Chondrocyte (in vitro differentiated cells): Measurements from ENCODE around the gene A3GALT2. TPM values are rescaled to one million over a fixed set of nuclear protein-coding genes. Genes with fewer than 3 reads are reported as not detected.
A peak's percentile ranks its signal among the peaks of the same experiment; 100 is the strongest.

ENCODE experiments used
- DNase-seq: peaks from one replicate; pipeline ENCODE4 v3.0.0; 2021; ENCODE audit warnings: mixed read lengths, low spot score
- H3K27ac Mint-ChIP-seq: one replicate; pipeline ENCODE4 v1.8.0; 2021; ENCODE audit warnings: mild to moderate bottlenecking, moderate library complexity, mixed read lengths; ENCODE audit not compliant: unreplicated experiment
- H3K27me3 Mint-ChIP-seq: 2 replicates; pipeline ENCODE4 v1.8.0; 2021; ENCODE audit warnings: low read depth, mixed read lengths
- H3K36me3 Mint-ChIP-seq: 2 replicates; pipeline ENCODE4 v1.8.0; 2021; ENCODE audit warnings: low read depth, mixed read lengths
- H3K4me1 Mint-ChIP-seq: 2 replicates; pipeline ENCODE4 v1.8.0; 2021; ENCODE audit warnings: low read depth, mild to moderate bottlenecking, mixed read lengths
- H3K4me3 Mint-ChIP-seq: one replicate; pipeline ENCODE4 v1.8.0; 2021; ENCODE audit warnings: mild to moderate bottlenecking, moderate library complexity, mixed read lengths; ENCODE audit not compliant: unreplicated experiment
- H3K9me3 Mint-ChIP-seq: 2 replicates; pipeline ENCODE4 v1.8.0; 2021; ENCODE audit warnings: low read depth, mixed read lengths
- total RNA-seq: library from RNA; stranded (reverse); gene quantifications from 3 replicates; pipeline ENCODE4 v1.2.1, GENCODE V29; 2021
- TF ChIP-seq, protein P1 (sequence below): fragments of 200-600 bp; sonication (generic); IDR thresholded peaks from 2 replicates; pipeline ENCODE4 v1.5.0; 2021; ENCODE audit warnings: antibody characterized with exemption, mild to moderate bottlenecking, moderate library complexity

The A3GALT2 gene
- total RNA-seq, 1 donor from 2014 or later, result 0.27 TPM

DNA sequence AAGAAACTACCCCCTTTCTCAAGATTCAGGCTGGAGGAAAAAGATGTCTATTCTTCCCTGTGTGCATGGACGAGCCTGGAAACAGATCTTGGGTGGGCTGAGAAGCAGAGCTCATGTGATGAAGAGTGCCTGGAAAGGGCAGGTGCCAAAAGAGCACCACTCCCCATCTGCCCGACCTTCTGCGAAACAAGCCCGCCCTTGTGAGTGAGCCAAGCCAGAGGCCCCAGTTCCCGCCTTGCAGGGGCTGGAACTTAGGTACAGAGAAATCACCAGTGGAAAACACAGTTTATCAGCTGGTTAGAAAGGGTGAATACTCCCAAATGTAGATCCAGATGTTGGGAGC lies 26.7 kb upstream of the A3GALT2 start:
- no peaks in the 10 kb centered on the region for H3K9me3 Mint-ChIP-seq
- TF ChIP-seq, protein P1, sequence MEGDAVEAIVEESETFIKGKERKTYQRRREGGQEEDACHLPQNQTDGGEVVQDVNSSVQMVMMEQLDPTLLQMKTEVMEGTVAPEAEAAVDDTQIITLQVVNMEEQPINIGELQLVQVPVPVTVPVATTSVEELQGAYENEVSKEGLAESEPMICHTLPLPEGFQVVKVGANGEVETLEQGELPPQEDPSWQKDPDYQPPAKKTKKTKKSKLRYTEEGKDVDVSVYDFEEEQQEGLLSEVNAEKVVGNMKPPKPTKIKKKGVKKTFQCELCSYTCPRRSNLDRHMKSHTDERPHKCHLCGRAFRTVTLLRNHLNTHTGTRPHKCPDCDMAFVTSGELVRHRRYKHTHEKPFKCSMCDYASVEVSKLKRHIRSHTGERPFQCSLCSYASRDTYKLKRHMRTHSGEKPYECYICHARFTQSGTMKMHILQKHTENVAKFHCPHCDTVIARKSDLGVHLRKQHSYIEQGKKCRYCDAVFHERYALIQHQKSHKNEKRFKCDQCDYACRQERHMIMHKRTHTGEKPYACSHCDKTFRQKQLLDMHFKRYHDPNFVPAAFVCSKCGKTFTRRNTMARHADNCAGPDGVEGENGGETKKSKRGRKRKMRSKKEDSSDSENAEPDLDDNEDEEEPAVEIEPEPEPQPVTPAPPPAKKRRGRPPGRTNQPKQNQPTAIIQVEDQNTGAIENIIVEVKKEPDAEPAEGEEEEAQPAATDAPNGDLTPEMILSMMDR, result no peak
- H3K4me1 Mint-ChIP-seq, result peaks cover 69% of the 10 kb centered on the region

DNA sequence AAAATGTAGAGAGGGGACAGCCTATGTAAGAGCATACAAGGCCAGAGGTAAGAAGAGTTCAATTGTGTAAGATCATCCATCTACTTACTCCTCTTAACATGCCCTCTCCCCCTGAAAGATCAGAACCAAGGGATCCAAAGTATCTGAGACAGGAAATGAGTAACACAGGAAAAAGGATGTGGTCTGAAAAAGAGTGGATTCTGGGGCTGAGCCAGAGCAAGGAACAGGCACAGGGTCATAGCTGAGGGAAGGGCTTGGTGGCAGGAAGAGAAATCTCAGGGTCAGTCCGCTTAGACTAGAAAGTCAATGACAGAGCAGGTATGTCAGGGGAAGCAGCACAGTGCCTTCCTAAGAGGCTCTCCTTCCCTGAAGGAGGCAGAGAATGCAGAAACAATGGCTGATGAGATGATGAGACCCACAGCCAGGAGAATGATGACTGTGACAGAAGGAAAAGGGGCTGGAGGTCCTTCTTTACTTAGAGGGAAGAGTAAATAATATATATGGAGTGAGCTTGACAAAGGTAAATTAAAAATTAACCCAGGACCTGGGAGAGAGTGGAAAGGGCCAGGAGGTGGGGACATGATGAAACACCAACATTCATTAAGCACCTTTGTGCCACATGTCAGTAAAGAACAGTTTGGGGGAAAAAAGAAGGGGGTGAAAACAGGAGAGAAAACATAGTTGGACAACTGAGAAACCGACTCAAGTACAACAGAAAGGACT lies 26.2 kb upstream of the A3GALT2 start:
- TF ChIP-seq, protein P1, result no peak
- Mint-ChIP-seq H3K27me3 (no peaks in the 10 kb centered on the region), H3K4me3 (peak overlapping the region; percentile 85), H3K9me3 (no peaks in the 10 kb centered on the region), H3K36me3 (peaks cover 3% of the 10 kb centered on the region), H3K4me1 (peaks cover 74% of the 10 kb centered on the region), H3K27ac (peak overlapping the region; percentile 94)
- DNase-seq, result no peak

More for the DNA sequence above, 26.7 kb upstream of the A3GALT2 start:
- H3K27me3 Mint-ChIP-seq, result no peaks in the 10 kb centered on the region
- H3K4me3 Mint-ChIP-seq, result peak overlapping the region; percentile 85
- peak overlapping the region; percentile 94 for H3K27ac Mint-ChIP-seq
- DNase-seq, result no peak
- peaks cover under 1% of the 10 kb centered on the region for H3K36me3 Mint-ChIP-seq

DNA sequence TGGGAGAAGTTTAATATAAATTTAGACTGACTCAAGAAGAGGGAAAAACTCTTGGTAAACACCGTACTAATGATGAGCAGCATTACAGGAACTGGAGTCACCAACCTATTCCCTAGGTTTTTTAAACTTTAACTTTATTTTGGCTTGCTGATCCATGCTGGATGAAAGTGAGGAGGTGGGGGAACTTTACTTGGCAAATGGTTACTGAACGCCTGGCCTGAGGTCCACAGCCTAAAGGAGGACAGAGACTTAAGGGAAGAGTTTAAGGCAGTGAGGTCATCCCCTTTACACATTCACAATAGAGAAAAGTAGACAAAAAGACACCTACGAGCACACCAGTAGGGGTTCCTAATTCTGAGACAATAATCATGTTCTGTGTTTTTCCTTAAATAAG lies 25.6 kb upstream of the A3GALT2 start:
- Mint-ChIP-seq H3K9me3 (no peaks in the 10 kb centered on the region), H3K27ac (peak overlapping the region; percentile 94), H3K27me3 (no peaks in the 10 kb centered on the region), H3K36me3 (peaks cover 3% of the 10 kb centered on the region), H3K4me1 (peaks cover 79% of the 10 kb centered on the region), H3K4me3 (peak overlapping the region; percentile 85)
- DNase-seq, result no peak
- TF ChIP-seq, protein P1, result peak; percentile 4

DNA sequence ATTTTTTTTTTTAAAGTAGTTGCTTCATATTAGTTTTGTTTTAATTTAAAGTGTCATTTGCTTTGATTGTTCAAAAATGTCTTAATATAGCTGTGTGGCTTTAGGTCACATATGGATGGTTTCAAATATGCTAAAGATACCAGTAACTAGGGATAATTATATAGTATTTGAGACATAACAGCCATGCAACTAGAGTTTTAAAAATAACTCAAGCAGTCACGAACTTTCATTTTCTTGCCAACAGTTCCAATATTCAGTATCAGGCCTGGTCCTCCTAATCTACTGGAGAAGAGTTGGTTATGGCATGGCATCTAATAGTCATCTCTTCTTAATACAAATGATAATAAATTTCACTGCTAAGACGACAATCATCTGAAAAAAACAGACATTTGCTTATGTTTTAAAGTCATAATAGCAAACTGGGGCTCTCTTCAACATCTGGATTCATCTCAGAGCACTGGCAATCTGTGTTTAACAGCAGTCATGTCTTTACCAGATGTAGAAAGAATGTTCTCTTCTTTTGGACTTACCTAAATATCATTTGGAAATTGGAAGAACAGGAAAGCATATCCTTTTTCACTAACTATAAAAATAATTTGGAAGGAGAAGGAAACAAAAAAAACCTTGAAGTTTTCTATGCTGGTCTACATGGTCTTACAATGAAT lies 24.1 kb upstream of the A3GALT2 start:
- Mint-ChIP-seq H3K9me3 (no peaks in the 10 kb centered on the region), H3K36me3 (peaks cover 9% of the 10 kb centered on the region), H3K27ac (peak overlapping the region; percentile 94), H3K4me1 (peaks cover 85% of the 10 kb centered on the region), H3K27me3 (no peaks in the 10 kb centered on the region), H3K4me3 (peak overlapping the region; percentile 4)
- no peak for DNase-seq
- TF ChIP-seq, protein P1, result no peak

DNA sequence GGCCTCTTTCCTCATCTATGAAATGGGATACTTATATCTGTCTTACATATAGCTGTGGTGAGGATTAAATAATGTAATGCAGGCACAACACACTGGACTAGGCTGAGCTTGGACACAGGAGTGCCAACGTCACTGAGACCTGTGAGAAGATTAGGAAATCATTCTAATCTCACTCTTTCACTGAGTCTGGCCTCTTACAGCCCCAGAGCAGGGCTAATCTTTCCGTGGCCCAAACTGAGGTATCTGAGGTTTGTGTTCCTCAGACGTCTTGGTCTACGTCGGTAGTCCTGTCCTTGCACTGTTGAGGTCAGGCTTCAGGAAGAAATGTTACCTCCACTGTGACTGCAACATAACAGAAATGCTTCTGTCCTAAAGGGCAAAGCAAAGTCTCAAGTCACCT lies 22.6 kb upstream of the A3GALT2 start:
- TF ChIP-seq, protein P1, result no peak
- H3K9me3 Mint-ChIP-seq, result no peaks in the 10 kb centered on the region
- H3K27ac Mint-ChIP-seq, result peak overlapping the region; percentile 94
- DNase-seq, result no peak
- H3K27me3 Mint-ChIP-seq, result no peaks in the 10 kb centered on the region
- H3K4me1 Mint-ChIP-seq, result peaks cover 98% of the 10 kb centered on the region
- H3K36me3 Mint-ChIP-seq, result peaks cover 9% of the 10 kb centered on the region
- no peak overlapping the region for H3K4me3 Mint-ChIP-seq
